ENCODE measurements around the gene RABGGTA.

DNA sequence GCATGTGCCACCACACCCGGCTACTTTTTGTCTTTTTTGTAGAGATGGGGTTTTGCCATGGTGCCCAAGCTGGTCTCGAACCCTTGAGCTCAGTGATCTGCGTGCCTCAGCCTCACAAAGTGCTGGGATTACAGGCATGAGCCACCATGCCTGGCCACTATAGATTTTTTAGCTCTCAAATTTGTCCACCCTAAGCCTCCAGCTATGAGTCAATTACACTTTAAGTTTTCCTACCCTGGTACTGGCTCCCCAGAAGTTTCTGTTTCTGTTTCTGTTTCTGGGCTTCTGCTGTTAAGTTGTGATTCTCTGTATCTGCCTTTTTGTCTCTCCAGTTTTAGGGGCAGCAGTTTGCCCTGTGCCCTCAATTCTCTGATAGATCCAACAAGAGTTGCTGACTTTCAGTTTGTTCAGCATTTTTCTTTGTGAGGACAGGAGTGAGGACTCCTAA, 24.6 kb downstream of the RABGGTA start:
- TF ChIP-seq, protein P1, sequence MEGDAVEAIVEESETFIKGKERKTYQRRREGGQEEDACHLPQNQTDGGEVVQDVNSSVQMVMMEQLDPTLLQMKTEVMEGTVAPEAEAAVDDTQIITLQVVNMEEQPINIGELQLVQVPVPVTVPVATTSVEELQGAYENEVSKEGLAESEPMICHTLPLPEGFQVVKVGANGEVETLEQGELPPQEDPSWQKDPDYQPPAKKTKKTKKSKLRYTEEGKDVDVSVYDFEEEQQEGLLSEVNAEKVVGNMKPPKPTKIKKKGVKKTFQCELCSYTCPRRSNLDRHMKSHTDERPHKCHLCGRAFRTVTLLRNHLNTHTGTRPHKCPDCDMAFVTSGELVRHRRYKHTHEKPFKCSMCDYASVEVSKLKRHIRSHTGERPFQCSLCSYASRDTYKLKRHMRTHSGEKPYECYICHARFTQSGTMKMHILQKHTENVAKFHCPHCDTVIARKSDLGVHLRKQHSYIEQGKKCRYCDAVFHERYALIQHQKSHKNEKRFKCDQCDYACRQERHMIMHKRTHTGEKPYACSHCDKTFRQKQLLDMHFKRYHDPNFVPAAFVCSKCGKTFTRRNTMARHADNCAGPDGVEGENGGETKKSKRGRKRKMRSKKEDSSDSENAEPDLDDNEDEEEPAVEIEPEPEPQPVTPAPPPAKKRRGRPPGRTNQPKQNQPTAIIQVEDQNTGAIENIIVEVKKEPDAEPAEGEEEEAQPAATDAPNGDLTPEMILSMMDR (conservative IDR thresholded peaks at IDR 0.05 in 1 of 2, IDR thresholded peaks at IDR 0.05 in 1 of 2; ENCODE audit: extremely low read depth in 1 of 2, insufficient read depth in 1 of 2, low read depth in 1 of 2, low read length in 2 of 2) = no peak
- no peak for TF ChIP-seq EZH2 (IDR thresholded peaks at IDR 0.05; ENCODE audit: borderline replicate concordance, low read length)
